ENCODE data around the gene SBF1. TPM values are rescaled to one million over a fixed set of nuclear protein-coding genes. Genes with fewer than 3 reads are reported as not detected.

The SBF1 gene, protein sequence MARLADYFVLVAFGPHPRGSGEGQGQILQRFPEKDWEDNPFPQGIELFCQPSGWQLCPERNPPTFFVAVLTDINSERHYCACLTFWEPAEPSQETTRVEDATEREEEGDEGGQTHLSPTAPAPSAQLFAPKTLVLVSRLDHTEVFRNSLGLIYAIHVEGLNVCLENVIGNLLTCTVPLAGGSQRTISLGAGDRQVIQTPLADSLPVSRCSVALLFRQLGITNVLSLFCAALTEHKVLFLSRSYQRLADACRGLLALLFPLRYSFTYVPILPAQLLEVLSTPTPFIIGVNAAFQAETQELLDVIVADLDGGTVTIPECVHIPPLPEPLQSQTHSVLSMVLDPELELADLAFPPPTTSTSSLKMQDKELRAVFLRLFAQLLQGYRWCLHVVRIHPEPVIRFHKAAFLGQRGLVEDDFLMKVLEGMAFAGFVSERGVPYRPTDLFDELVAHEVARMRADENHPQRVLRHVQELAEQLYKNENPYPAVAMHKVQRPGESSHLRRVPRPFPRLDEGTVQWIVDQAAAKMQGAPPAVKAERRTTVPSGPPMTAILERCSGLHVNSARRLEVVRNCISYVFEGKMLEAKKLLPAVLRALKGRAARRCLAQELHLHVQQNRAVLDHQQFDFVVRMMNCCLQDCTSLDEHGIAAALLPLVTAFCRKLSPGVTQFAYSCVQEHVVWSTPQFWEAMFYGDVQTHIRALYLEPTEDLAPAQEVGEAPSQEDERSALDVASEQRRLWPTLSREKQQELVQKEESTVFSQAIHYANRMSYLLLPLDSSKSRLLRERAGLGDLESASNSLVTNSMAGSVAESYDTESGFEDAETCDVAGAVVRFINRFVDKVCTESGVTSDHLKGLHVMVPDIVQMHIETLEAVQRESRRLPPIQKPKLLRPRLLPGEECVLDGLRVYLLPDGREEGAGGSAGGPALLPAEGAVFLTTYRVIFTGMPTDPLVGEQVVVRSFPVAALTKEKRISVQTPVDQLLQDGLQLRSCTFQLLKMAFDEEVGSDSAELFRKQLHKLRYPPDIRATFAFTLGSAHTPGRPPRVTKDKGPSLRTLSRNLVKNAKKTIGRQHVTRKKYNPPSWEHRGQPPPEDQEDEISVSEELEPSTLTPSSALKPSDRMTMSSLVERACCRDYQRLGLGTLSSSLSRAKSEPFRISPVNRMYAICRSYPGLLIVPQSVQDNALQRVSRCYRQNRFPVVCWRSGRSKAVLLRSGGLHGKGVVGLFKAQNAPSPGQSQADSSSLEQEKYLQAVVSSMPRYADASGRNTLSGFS (N-terminal part only)
- total RNA-seq, result 88.6 and 131 TPM in 2 replicates

GRCh38 chr22:50474710-50475651, at the start of gene SBF1:
Gene SBF1, minus strand, starts transcription at chr22:50475035. Its CDS starts 195 bp downstream, at chr22:50474840.

GRCh38 chr22:50507991-50508884, 33.4 kb upstream of the SBF1 start, which contains the start of gene NCAPH2:
Gene NCAPH2, plus strand, starts transcription at chr22:50508224. Its CDS starts 114 bp downstream, at chr22:50508338.

GRCh38 chr22:50507421-50507990, 32.7 kb upstream of the SBF1 start, which contains the start of gene LMF2:
Gene LMF2, minus strand, starts transcription at chr22:50507702. Its CDS starts 27 bp downstream, at chr22:50507675.

GRCh38 chr22:50486561-50487289, 11.9 kb upstream of the SBF1 start, which contains the start of gene MIOX:
Gene MIOX, plus strand, starts transcription at chr22:50486859. Its CDS starts 39 bp downstream, at chr22:50486898.

DNA sequence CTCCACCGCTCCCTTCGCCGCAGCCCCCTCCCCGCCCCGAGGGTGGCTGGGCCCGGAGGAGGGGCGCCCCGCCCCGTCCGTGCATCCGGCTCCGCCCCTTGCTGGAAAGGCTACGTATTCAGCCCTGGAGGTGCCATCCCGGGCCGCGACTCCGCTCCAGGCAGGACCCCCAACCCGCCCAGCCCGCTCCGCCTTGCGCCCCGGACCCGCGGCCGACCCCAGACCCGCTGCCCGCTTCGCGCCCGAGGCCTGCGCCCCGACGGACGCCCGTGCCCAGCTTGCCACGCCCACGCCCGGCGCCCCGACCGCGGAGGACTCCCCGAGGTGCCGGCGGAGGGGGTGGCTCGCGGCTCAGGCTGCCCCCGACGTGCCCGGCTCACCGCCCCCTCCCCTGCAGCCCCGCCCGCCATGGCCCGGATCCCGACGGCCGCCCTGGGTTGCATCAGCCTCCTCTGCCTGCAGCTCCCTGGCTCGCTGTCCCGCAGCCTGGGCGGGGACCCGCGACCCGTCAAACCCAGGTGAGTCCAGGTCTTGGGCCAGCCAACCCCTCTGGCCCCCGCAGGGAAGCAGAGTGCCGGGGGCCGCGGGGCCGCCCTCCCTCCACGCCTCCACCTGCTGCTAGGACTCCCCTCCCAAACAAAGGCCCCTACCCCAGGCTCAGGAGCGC, 6.7 kb upstream of the SBF1 start, which contains the start of gene ADM2:
TSS of gene ADM2 (plus strand) at position 104 of the 667 bp plus-strand sequence. CDS start at position 409, 305 bp downstream.

Other genes starting within 250 kb of the SBF1 start
- gene TUBGCP6, start 230.0 kb downstream of the SBF1 start, total RNA-seq, result 27.4 and 37.1 TPM in 2 replicates
- 28.4 and 44.0 TPM in 2 replicates for gene HDAC10, start 223.8 kb downstream of the SBF1 start, total RNA-seq
- 11.7 and 35.3 TPM in 2 replicates for gene MAPK12, start 213.4 kb downstream of the SBF1 start, total RNA-seq
- 2.9 and 7.2 TPM in 2 replicates for gene MAPK11, start 204.7 kb downstream of the SBF1 start, total RNA-seq
- gene PLXNB2, start 167.4 kb downstream of the SBF1 start, total RNA-seq, result 226 and 278 TPM in 2 replicates
- 3.3 and 4.3 TPM in 2 replicates for gene DENND6B, start 148.0 kb downstream of the SBF1 start, total RNA-seq
- 57.9 and 70.7 TPM in 2 replicates for gene PPP6R2, start 131.7 kb downstream of the SBF1 start, total RNA-seq
- gene ADM2, start 6.5 kb upstream of the SBF1 start, total RNA-seq, result 3.5 and 7.9 TPM in 2 replicates
- gene MIOX, start 11.8 kb upstream of the SBF1 start, total RNA-seq, result 0.10 TPM in 1 of 2 replicates, not detected in the other
- gene LMF2, start 32.7 kb upstream of the SBF1 start, total RNA-seq, result 60.0 and 74.5 TPM in 2 replicates
- 19.7 and 19.9 TPM in 2 replicates for gene NCAPH2, start 33.2 kb upstream of the SBF1 start, total RNA-seq
- 1.2 and 1.5 TPM in 2 replicates for gene SCO2, start 50.6 kb upstream of the SBF1 start, total RNA-seq
- 15.2 and 18.5 TPM in 2 replicates for gene TYMP, start 55.0 kb upstream of the SBF1 start, total RNA-seq
- gene KLHDC7B, start 70.9 kb upstream of the SBF1 start, total RNA-seq, result 0.39 and 0.63 TPM in 2 replicates
- not detected in 2 replicates for gene SYCE3, start 87.9 kb upstream of the SBF1 start, total RNA-seq
- gene CPT1B, start 103.4 kb upstream of the SBF1 start, total RNA-seq, result 2.0 and 3.5 TPM in 2 replicates
- gene CHKB, start 107.8 kb upstream of the SBF1 start, total RNA-seq, result 13.7 and 15.0 TPM in 2 replicates
- 0.03 and 0.07 TPM in 2 replicates for gene MAPK8IP2, start 125.8 kb upstream of the SBF1 start, total RNA-seq
- gene ARSA, start 153.1 kb upstream of the SBF1 start, total RNA-seq, result 36.3 and 48.5 TPM in 2 replicates
- gene SHANK3, start 197.8 kb upstream of the SBF1 start, total RNA-seq, result 0.33 and 0.59 TPM in 2 replicates